Measurements from ENCODE around the gene HEPN1.

Gene HEPN1

DNA sequence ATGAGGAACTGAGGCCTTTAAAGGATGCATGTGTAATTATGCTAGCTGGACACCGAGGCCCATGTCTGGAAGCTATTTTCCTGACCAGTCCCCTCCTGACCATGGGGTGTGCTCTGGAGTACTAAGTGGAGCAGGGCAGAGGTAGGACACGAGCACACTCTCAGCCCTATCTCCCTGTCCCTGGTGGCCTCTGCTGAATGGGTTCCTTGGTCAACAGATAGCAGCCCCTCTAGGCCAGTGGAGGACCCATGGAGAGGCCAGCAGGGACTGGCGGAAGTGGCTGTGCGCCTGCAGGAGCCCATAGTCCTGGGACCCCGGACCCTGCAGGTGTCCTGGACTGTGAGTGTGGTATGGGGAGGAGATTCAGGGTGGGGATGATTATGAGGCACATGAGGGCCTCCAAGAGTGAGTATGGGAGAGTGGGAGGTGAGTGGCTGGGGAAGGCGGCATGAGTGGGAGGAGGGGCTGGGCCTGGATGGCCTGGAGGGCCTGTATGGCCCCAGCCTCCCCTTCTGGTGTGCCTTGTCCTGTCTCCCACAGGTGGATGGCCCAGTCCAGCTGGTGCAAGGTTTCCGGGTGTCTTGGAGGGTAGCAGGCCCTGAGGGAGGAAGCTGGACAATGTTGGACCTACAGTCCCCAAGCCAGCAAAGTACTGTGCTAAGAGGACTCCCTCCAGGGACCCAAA lies 44.3 kb upstream of the HEPN1 start:
- TF ChIP-seq, protein P1, sequence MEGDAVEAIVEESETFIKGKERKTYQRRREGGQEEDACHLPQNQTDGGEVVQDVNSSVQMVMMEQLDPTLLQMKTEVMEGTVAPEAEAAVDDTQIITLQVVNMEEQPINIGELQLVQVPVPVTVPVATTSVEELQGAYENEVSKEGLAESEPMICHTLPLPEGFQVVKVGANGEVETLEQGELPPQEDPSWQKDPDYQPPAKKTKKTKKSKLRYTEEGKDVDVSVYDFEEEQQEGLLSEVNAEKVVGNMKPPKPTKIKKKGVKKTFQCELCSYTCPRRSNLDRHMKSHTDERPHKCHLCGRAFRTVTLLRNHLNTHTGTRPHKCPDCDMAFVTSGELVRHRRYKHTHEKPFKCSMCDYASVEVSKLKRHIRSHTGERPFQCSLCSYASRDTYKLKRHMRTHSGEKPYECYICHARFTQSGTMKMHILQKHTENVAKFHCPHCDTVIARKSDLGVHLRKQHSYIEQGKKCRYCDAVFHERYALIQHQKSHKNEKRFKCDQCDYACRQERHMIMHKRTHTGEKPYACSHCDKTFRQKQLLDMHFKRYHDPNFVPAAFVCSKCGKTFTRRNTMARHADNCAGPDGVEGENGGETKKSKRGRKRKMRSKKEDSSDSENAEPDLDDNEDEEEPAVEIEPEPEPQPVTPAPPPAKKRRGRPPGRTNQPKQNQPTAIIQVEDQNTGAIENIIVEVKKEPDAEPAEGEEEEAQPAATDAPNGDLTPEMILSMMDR (conservative IDR thresholded peaks at IDR 0.05): no peak
- no peak overlapping the region for H3K27ac ChIP-seq

DNA sequence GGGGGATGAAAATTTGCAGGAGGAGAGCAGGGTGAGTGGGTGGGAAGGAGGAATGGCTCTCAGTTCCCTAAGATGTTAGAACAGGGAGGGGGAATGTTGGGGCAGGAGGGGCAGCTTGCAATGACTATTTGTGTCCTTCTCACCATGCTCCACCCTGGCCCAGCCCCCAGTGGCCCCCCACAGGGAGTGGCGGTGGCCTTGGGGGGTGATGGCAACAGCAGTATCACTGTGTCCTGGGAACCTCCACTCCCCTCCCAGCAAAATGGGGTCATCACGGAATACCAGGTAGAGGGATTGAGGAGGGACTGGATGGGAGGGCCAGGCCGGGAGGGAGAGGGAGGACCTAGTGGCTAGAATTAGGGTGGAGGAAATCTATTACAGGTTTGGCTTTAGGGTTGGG lies 43.6 kb upstream of the HEPN1 start:
- TF ChIP-seq, protein P1 (conservative IDR thresholded peaks at IDR 0.05): no peak
- peak overlapping the region; percentile 86; the same call in 1 of the 2 replicates for H3K27ac ChIP-seq

DNA sequence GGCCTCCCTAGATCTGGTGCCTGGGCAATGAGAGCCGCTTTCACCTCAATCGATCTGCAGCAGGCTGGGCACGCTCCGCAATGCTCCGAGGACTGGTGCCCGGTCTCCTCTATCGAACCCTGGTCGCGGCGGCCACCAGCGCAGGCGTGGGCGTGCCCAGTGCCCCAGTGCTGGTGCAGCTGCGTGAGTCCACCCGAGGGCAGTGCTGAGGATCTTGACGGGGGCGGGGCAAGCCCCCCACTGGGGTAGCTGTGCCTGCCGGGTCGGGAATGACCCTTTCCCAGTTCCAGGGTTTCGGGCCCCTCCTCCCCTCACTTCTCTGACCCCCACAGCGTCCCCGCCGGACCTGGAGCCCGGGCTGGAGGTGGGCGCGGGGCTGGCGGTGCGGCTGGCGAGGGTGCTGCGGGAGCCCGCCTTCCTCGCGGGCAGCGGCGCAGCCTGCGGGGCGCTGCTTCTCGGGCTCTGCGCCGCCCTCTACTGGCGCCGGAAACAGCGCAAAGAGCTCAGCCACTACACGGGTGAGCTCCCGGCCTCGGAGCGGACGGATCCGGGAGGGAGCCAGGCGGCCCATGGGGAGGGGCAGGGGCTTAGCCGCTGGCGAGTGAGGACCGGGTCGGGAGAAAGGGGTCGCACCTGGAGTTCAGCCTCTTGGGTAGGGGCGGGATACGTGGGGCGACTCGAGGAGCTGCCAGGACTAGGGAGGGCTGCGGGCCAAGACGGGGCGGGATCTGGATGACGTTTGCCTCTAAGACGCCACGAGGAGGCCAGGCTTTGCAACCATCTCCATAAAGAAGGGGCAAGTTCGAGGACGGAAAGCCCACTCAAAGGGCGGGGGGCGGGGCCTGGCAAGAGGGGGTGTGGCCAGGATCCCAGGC lies 42.9 kb upstream of the HEPN1 start:
- TF ChIP-seq, protein P1 (conservative IDR thresholded peaks at IDR 0.05): peak; percentile 94

DNA sequence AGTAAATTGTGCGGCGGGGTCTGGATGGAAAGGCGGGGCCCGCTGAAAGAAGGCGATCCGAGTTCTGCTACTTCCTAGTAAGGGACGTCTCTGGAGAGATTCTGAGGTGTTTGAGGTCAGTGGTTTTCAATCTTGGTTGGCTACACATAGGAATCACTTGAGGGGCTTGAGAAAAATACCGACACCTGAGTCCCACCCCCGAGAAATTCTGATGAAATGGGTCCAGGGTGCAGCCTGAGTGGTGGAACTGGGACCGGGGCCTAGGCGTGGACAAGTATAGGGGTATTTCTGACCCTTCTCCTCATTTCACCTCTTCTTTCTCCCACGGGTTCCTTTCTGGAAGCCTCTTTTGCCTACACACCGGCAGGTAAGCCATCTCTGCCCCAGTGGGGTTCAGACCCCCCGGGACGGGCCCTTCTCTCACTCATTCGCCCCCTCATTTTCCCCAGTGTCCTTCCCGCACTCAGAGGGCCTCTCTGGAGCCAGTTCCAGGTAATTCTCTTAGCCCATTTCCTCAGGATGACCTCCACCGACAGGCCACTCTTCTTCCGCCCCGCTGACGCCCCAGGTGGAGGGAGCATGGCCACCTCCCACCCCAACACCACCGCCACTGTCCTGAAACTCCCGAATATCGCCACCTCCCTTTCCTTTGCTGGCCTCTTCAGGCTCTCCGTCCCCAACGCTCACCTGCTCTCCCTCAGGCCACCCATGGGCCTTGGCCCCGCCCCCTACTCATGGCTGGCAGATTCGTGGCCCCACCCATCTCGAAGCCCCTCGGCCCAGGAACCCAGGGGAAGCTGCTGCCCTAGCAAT lies 42.0 kb upstream of the HEPN1 start:
- peak overlapping the region; percentile 86 for H3K27ac ChIP-seq
- TF ChIP-seq, protein P1 (conservative IDR thresholded peaks at IDR 0.05): no peak

More for the DNA sequence above, 42.9 kb upstream of the HEPN1 start:
- peak overlapping the region; percentile 86 for H3K27ac ChIP-seq

DNA sequence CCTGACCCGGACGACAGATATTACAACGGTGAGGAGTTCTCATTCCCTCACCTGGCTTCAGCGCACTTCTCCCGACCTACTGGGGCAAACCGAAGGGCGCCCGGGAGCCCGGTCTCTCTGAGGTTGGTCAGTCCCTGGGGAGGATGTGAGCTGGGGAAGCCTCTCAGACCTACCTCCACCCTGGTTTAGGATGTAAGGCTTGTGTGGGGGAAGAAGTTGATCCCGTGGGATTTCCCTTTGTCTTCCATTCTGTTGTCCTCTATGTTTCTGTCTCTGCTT lies 41.5 kb upstream of the HEPN1 start:
- TF ChIP-seq, protein P1 (conservative IDR thresholded peaks at IDR 0.05): no peak
- H3K27ac ChIP-seq: no peak overlapping the region

DNA sequence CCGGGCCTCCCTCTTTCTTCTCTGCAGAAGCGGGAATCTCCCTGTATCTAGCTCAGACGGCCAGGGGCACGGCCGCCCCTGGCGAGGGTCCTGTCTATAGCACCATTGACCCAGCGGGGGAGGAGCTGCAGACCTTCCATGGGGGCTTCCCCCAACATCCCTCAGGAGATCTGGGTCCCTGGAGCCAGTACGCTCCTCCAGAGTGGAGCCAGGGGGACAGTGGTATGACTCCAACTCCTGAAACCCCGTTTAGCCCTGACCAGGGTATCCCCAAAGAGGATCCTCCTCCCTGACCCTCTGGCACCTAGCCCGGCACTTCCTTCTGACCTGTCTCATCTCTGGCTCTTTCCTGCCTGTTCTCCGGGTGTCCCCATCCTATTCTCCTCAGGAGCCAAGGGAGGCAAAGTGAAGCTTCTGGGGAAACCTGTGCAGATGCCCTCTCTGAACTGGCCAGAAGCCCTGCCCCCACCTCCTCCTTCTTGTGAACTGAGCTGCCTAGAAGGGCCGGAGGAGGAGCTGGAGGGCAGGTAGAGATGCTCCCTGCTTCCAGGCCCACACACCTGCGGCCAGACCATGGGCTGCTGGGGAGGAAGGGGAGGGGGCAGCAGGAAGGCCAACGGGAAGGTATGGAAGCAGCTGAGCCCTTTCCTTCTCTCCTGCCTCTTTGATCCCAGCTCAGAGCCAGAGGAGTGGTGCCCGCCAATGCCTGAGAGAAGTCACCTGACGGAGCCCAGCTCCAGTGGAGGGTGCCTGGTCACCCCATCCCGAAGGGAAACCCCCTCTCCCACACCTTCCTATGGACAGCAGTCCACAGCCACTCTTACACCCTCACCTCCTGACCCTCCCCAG lies 40.9 kb upstream of the HEPN1 start:
- no peak overlapping the region for H3K27ac ChIP-seq
- TF ChIP-seq, protein P1 (conservative IDR thresholded peaks at IDR 0.05): no peak

All from VCaP (cell line).